A549 treated with AZD9567 at 1 μM for 4 hours (cell line): ENCODE measurements around the gene RMND5A. TPM values are rescaled to one million over a fixed set of nuclear protein-coding genes. Genes with fewer than 3 reads are reported as not detected.

Experiments used
- total RNA-seq: library from RNA; stranded (reverse); fragments of 200-300 nt; extraction: Qiagen RNA extraction; gene quantifications from 5 replicates; pipeline ENCODE4 v1.2.3, GENCODE V29; 2022; ENCODE audit not compliant: insufficient read depth

RMND5A gene, protein sequence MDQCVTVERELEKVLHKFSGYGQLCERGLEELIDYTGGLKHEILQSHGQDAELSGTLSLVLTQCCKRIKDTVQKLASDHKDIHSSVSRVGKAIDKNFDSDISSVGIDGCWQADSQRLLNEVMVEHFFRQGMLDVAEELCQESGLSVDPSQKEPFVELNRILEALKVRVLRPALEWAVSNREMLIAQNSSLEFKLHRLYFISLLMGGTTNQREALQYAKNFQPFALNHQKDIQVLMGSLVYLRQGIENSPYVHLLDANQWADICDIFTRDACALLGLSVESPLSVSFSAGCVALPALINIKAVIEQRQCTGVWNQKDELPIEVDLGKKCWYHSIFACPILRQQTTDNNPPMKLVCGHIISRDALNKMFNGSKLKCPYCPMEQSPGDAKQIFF
- 20.5 to 26.3 TPM (median 23.3 TPM) in 5 replicates for total RNA-seq

DNA sequence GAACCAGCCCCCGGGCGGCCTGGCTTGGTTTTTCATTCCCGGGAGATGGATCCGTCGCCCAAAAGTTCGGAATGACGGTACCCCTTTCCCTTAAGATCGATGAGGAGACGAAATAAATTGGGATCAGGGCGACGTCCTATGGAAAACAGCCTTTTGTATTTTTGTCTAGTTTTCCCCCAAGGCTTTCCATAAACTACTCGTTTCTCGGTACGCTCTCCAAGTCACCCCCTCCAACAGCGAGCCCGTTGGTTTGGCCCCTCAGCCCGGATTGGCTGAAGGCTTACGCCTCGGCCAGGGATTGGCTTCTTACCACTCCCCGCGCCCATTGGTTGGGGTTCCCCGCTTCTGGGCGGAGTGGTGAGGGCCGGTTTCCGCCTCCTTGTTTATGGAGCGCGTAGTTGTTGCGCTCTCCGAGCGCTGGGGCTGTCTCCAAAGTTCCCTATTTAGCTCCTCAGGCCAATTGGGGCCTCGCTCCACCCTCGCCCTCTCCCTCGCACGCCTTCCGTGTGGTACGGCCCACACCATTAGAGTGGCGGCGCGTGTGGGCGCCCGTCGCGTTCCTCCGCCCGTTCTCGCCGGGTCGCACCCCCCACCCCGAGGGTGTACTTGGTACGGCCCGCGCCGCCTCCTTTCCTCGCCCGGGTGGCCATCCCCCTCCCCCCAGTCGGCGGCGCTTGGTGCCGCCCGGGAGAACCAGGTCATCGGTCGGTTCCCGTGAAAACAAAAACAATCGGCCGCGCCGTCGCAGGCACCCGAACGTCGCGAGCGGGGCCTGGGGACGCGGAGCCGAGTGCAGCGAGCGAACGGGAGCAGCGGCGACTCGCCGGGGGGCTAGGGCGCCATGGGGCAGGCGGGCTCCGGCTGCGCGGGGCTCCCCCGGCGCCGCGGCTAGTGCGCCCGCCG is at the start of gene RMND5A:
RMND5A (plus strand) TSS at position 655 of the 903 bp plus-strand sequence. CDS start 377 bp downstream, outside the sequence.

DNA sequence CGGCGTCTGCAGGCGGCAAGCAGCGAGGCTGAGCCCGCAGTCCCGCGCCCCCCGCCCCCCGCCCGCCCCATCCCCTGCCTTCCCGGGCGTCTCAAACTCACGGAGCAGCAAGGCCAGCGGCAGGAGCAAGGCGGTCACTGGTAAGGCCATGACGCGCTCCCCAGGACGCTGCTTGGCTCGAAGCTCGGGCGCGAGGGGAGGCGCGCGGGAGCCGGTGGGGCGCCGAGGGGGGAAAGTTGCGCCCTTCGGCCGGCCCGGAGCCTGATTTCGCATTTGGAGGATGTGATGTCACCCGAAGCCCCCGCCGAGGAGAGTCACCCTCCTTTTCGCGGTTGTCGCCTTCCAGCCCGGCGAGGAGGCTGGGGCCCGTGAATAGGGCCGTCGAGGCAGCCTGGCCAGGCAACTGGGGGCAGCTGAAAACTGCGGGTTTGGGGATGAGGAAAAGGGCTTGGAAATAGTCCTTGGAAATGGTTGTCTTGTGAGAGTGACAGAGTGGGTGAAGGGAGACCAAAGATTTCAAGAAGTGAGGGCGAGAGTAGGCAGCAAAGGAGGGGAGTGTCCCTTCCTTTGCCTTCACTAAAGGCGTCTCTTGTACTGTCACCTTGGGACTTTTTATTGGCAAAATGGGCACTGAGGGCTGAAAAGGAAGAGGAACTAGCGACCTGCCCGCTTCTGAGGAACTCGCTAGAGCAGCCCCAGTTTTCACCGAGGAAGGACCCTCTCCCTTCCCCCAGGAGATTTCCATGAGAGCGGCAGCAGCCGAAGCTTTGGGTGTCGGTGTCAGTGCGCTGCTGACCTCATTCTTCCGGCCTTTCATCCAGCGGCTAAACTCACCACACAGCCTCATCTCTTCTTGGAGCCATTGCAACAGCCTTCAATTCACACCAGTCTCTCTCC is 70.8 kb downstream of the RMND5A start, which contains the start of gene CD8A:
CD8A (minus strand) TSS at position 238 of the 897 bp plus-strand sequence; CDS start at position 150, 88 bp downstream.

Other genes with a start within 250 kb of the RMND5A start
- gene CHMP3, start 156.8 kb upstream of the RMND5A start, total RNA-seq = 117 to 134 TPM (median 123 TPM) in 5 replicates
- 47.2 to 56.3 TPM (median 55.3 TPM) in 5 replicates for gene RNF103, start 96.4 kb upstream of the RMND5A start, total RNA-seq
- gene CD8A, start 70.6 kb downstream of the RMND5A start, total RNA-seq = 0.30 to 0.38 TPM (median 0.35 TPM) in 4 of 5 replicates, not detected in the other
- not detected in 5 replicates for gene CD8B, start 141.6 kb downstream of the RMND5A start, total RNA-seq
- 0.05 to 0.09 TPM (median 0.09 TPM) in 4 of 5 replicates, not detected in the other for gene RGPD1, start 221.8 kb downstream of the RMND5A start, total RNA-seq